Dermis blood vessel endothelial cell (primary cell): Measurements from ENCODE around the gene ALDH1B1. TPM values are rescaled to one million over a fixed set of nuclear protein-coding genes. Genes with fewer than 3 reads are reported as not detected.
A peak's percentile ranks its signal among the peaks of the same experiment; 100 is the strongest.
"Not testable (repeated sequence)": the region's sequence is repeated elsewhere in the genome, so short reads cannot be mapped to it uniquely, and the experiment has no call there.

Experiments
- DNase-seq: peaks from one replicate; pipeline ENCODE4 v3.0.0; 2010
- total RNA-seq: library from RNA; depleted of rRNA; stranded (reverse); fragments of >200 nt; gene quantifications from 2 replicates; pipeline ENCODE4 v1.2.3, GENCODE V29; 2014

Gene ALDH1B1
- total RNA-seq, 1 donor from 2014 or later, result 12.1 TPM

GRCh38 chr9:38361473-38361850, 31.0 kb upstream of the ALDH1B1 start:
- no peak for DNase-seq

- peak; percentile 76 for DNase-seq
These were observed 29.5 kb upstream of the ALDH1B1 start for GRCh38 chr9:38362852-38363588.

GRCh38 chr9:38363589-38363925, 28.9 kb upstream of the ALDH1B1 start:
- DNase-seq, result no peak

- DNase-seq, result no peak
These were observed 24.6 kb upstream of the ALDH1B1 start for GRCh38 chr9:38367898-38368297.

GRCh38 chr9:38368731-38369130, 23.8 kb upstream of the ALDH1B1 start:
- no peak for DNase-seq

GRCh38 chr9:38370176-38370575, 22.3 kb upstream of the ALDH1B1 start:
- no peak for DNase-seq

- DNase-seq, result peak; percentile 33
These were observed 21.0 kb upstream of the ALDH1B1 start for GRCh38 chr9:38371495-38371894.

- no peak for DNase-seq
These were observed 19.5 kb upstream of the ALDH1B1 start for GRCh38 chr9:38372762-38373619.

GRCh38 chr9:38373679-38374078, 18.8 kb upstream of the ALDH1B1 start:
- no peak for DNase-seq

- DNase-seq, result no peak
These were observed 17.5 kb upstream of the ALDH1B1 start for GRCh38 chr9:38374847-38375571.

- no peak for DNase-seq
These were observed 16.9 kb upstream of the ALDH1B1 start for GRCh38 chr9:38375572-38375963.

GRCh38 chr9:38376021-38376670, 16.4 kb upstream of the ALDH1B1 start:
- no peak for DNase-seq

- DNase-seq, result not testable (repeated sequence)
These were observed 15.0 kb upstream of the ALDH1B1 start for GRCh38 chr9:38377336-38378083.

GRCh38 chr9:38380230-38380871, 12.2 kb upstream of the ALDH1B1 start:
- no peak for DNase-seq

GRCh38 chr9:38380872-38381534, 11.5 kb upstream of the ALDH1B1 start:
- DNase-seq, result no peak

- no peak for DNase-seq
These were observed 10.4 kb upstream of the ALDH1B1 start for GRCh38 chr9:38382141-38382540.

- DNase-seq, result no peak
These were observed 7.3 kb upstream of the ALDH1B1 start for GRCh38 chr9:38384990-38385848.

- no peak for DNase-seq
These were observed 6.6 kb upstream of the ALDH1B1 start for GRCh38 chr9:38385896-38386295.

- no peak for DNase-seq
These were observed 6.1 kb upstream of the ALDH1B1 start for GRCh38 chr9:38386319-38386895.

- no peak for DNase-seq
These were observed 5.4 kb upstream of the ALDH1B1 start for GRCh38 chr9:38387066-38387465.
